ENCODE data around the gene ATP11B.

ATP11B gene

GRCh38 chr3:182906036-182906435 is 112.7 kb downstream of the ATP11B start:
- DNase-seq (ENCODE audit: low read depth), result no peak
- no peak overlapping the region for H3K4me3 ChIP-seq (ENCODE audit: low read depth, low read length)
- no peak for TF ChIP-seq MAX (IDR thresholded peaks at IDR 0.05; ENCODE audit: low read depth, low read length)
- TF ChIP-seq CTCF (IDR thresholded peaks at IDR 0.05; ENCODE audit: low read depth, low read length), result no peak
- no peak for TF ChIP-seq MYC (IDR thresholded peaks at IDR 0.05; ENCODE audit: low read depth, low read length)
- no peak for TF ChIP-seq POLR2A (IDR thresholded peaks at IDR 0.05; ENCODE audit: extremely low read depth, insufficient read length)

- H3K4me3 ChIP-seq (ENCODE audit: low read depth, low read length), result no peak overlapping the region
- DNase-seq (ENCODE audit: low read depth), result no peak
- TF ChIP-seq MYC (IDR thresholded peaks at IDR 0.05; ENCODE audit: low read depth, low read length), result no peak
- TF ChIP-seq POLR2A (IDR thresholded peaks at IDR 0.05; ENCODE audit: extremely low read depth, insufficient read length), result no peak
- no peak for TF ChIP-seq CTCF (IDR thresholded peaks at IDR 0.05; ENCODE audit: low read depth, low read length)
- no peak for TF ChIP-seq MAX (IDR thresholded peaks at IDR 0.05; ENCODE audit: low read depth, low read length)
Measured at GRCh38 chr3:182908471-182908870, 115.2 kb downstream of the ATP11B start.

- no peak overlapping the region for H3K4me3 ChIP-seq (ENCODE audit: low read depth, low read length)
- DNase-seq (ENCODE audit: low read depth), result peak; percentile 19
- TF ChIP-seq CTCF (IDR thresholded peaks at IDR 0.05; ENCODE audit: low read depth, low read length) (peak; percentile 28), POLR2A (IDR thresholded peaks at IDR 0.05; ENCODE audit: extremely low read depth, insufficient read length) (no peak)
Measured at GRCh38 chr3:182909318-182910040, 116.2 kb downstream of the ATP11B start.

- no peak for TF ChIP-seq MAX (IDR thresholded peaks at IDR 0.05; ENCODE audit: low read depth, low read length)
- TF ChIP-seq CTCF (IDR thresholded peaks at IDR 0.05; ENCODE audit: low read depth, low read length), result no peak
- no peak for TF ChIP-seq MYC (IDR thresholded peaks at IDR 0.05; ENCODE audit: low read depth, low read length)
- TF ChIP-seq POLR2A (IDR thresholded peaks at IDR 0.05; ENCODE audit: extremely low read depth, insufficient read length), result no peak
Measured at GRCh38 chr3:182910936-182911781, 117.9 kb downstream of the ATP11B start.

GRCh38 chr3:182911782-182912111 is 118.4 kb downstream of the ATP11B start:
- DNase-seq (ENCODE audit: low read depth), result no peak
- H3K4me3 ChIP-seq (ENCODE audit: low read depth, low read length), result no peak overlapping the region
- TF ChIP-seq POLR2A (IDR thresholded peaks at IDR 0.05; ENCODE audit: extremely low read depth, insufficient read length) (no peak), MYC (IDR thresholded peaks at IDR 0.05; ENCODE audit: low read depth, low read length) (no peak), CTCF (IDR thresholded peaks at IDR 0.05; ENCODE audit: low read depth, low read length) (no peak), MAX (IDR thresholded peaks at IDR 0.05; ENCODE audit: low read depth, low read length) (no peak)

More at GRCh38 chr3:182910936-182911781, 117.9 kb downstream of the ATP11B start:
- no peak for DNase-seq (ENCODE audit: low read depth)
- H3K4me3 ChIP-seq (ENCODE audit: low read depth, low read length), result no peak overlapping the region
